Stimulated activated CD8-positive, alpha-beta memory T cell treated with anti-CD3 and anti-CD28 coated beads, Interleukin-12 subunit alpha, Interleukin-12 subunit beta, amount 100 ng/mL, for 24 hours (primary cell): ENCODE measurements around the gene RBM39.
"Not testable (repeated sequence)": the region's sequence is repeated elsewhere in the genome, so short reads cannot be mapped to it uniquely, and the experiment has no call there.

ENCODE experiments used
- DNase-seq: peaks from one replicate; pipeline ENCODE4 v3.0.0-alpha.2; 2020; ENCODE audit errors: extremely low read depth

RBM39 gene

DNA sequence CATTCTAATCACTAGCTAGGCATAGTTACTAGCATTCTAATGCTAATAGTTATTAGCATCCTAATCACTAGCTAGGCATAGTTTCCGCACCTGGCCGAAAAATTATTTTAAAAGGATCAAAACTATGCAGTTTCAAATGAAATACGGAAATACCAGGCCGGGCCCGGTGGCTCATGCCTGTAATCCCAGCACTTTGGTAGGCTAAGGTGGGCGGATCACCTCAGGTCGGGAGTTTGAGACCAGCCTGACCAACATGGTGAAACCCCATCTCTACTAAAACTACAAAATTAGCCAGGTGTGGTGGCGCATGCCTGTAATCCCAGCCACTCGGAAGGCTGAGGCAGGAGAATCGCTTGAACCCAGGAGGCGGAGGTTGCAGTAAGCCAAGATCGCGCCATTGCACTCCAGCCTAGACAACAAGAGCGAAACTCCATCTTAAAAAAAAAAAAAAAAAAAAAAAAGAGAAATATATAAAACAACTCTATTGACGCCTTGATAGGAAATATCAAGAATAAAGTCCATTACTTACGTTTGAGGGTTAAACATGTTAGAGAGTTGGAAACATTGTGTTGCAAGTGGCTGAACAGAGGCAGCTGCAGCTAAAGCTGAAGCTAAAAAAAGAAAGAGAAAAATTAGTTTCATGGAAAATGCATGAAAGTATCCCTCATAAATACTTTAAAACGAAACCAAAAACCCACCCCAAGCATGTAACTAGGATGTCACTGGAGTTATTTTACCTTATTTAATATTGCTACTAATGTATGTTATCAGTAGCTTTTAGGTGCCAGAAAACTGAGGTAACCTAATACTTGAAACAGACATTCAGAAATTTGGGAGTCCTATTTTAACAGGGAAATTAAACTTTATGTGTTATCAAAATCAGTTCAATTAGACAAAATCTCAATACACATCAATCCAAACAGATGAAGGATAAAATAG lies 35.2 kb downstream of the RBM39 start:
- not testable (repeated sequence) for DNase-seq

DNA sequence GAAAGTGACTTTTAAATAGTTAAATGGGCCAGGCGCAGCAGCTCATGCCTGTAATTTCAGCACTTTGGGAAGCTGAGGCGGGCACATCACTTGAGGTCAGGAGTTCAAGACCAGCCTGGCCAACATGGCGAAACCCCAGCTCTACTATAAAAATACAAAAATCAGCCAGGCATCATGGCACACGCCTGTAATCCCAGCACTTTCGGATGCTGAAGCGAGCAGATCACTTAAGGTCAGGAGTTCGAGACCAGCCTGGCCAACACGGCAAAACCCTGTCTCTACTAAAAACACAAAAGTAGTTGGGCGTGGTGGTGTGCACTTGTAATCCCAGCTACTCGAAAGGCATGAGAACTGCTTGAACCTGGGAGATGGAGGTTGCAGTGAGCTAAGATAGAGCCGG lies 36.2 kb downstream of the RBM39 start:
- DNase-seq: not testable (repeated sequence)

DNA sequence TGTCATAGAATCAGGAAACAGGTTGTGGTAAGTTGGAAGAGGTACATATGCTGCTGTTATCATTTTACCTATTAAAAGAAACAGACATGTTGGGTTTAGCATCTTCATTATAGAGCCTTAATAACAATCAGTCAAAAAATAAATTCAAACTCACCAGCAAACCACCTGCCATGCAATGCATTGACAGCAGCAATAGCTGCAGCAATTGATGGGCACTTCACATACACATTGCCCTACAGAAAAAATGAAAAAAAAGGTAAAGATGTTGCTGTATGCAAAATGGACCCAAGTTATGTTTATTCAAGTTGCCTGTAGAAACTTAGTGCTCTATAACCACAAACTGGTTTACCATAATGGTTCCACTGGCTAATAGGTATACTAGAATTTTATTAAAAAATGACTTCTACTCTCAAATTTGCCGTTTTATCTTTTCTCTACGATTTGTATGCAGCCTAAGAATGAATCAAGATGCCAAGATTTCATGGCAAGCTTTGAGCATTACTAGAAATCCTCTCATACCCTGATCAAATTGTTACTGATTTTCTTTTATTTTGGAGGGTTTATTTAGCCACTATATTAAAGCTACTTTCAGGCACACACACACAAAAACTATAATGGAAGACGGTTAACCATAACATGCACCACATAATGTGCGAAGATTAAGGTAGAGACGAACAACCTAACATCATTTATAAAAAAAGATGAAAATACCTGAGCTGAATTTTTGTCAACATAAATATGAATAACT lies 37.4 kb downstream of the RBM39 start:
- no peak for DNase-seq

DNA sequence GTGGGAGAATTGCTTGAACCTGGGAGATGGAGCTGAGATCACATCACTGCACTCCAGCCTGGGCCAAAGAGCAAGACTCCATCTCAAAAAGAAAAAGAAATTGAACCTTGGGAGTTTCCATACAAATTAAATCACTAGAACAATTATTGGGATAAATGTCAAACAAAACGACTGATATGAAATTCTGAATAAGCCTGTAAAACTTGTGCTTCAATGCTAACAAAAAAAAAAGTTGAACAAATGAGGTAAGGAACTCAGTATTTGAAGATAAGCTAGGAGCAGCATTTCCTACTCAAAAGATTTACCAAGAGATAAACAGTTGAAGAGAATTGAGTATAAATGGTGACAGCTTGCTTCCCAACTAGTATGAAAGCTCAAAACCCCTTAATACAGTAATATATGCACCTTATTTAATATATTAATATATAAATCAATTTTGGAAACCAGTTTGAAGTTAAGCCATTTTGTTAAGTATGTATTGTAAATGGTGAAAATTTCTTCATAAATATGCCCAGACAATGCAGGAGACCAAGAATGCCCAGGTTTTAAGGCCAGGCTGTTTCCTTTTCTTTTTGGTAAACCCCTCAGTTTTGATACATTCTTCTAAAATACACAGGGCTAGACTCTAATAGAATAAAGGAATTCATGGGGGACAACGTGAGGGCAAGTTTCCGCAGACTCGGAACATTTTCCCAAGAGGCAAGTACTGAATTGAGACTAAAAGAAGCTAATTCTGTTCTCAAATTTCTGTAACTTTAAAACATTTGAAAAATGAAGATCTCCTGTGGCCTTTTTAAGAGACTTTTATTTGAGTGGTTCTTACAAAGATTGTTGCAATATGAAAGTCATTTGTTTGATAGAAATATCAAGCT lies 39.0 kb downstream of the RBM39 start:
- no peak for DNase-seq

DNA sequence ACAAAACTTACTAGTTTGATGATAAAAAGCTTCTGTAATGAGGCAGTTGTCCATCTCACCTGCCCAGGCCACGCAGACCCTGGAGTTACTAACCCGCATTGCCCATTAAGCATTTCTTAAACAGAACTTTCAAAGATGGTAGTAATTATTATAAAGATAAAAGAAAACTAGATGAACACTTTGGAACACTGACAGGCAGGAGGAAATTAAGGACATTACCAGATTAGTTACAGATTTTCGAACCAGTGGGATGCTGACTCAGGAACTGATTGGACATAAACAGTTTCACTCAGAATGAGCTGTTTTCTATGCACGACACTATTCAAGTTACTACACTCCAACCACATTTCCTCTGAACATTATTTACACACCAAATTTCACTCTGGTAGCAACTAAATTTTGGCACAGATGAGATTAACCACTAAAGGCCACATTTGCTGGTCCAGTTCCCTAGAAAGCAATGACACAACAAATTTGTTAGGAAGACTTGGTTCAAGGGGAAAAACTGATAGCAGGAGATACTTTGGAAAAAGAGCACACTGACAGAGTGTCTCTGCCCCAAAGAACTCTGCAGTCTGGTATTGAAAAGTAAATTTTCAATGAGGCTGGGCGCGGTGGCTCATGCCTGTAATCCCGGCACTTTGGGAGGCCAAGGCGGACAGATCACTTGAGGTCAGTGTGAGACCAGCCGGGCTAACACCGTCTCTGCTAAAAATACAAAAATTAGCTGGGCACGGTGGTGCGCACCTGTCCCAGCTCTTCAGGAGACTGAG lies 39.8 kb downstream of the RBM39 start:
- no peak for DNase-seq

DNA sequence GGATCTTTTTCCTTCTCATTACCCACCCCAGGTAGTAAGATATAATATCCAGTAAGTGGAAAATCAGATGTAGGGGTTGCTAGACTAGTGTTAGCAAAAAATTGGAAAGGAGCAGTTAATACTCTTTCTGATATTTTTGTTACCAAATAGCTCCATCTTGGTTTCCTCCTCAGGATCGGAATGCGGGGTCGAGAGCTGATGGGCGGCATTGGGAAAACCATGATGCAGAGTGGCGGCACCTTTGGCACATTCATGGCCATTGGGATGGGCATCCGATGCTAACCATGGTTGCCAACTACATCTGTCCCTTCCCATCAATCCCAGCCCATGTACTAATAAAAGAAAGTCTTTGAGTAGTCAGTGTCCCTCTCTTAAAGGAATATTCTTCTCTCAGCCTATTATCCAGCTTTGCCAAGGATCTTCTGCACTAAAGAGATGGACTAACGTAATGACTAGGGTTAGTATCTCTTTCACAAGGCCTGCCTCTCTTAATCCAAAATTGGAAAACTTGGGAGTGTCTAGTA lies 41.4 kb downstream of the RBM39 start:
- no peak for DNase-seq

DNA sequence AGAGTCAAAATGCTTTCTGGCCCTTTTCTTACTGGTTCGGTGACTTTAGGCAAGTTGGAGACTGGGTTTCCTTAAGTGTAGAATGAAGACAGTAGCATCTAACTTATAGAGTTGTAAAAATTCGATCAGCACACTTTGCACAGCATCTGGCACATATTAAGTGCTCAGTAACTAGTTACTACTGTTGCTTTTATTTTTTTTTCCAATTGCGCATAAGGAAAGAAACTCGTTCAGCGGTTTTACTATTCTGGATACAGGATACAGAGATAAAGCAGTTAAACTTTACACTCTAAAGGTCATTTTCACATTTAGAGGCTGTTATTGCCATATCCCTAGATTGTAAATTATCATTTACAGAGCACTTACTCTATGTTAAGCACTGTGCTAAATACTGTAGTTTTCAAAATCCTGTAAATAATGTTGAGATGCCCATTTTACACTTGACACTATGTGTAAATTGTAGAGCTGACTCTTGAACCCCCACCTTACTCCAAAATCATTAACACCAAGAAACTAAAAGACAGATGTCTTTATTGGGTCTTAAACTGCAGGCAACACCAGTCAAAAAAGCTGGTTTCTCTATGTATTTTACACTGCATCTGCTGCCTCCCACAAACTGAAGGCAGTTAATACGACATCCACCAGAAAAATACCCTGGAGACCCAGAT lies 42.0 kb downstream of the RBM39 start:
- DNase-seq: no peak

DNA sequence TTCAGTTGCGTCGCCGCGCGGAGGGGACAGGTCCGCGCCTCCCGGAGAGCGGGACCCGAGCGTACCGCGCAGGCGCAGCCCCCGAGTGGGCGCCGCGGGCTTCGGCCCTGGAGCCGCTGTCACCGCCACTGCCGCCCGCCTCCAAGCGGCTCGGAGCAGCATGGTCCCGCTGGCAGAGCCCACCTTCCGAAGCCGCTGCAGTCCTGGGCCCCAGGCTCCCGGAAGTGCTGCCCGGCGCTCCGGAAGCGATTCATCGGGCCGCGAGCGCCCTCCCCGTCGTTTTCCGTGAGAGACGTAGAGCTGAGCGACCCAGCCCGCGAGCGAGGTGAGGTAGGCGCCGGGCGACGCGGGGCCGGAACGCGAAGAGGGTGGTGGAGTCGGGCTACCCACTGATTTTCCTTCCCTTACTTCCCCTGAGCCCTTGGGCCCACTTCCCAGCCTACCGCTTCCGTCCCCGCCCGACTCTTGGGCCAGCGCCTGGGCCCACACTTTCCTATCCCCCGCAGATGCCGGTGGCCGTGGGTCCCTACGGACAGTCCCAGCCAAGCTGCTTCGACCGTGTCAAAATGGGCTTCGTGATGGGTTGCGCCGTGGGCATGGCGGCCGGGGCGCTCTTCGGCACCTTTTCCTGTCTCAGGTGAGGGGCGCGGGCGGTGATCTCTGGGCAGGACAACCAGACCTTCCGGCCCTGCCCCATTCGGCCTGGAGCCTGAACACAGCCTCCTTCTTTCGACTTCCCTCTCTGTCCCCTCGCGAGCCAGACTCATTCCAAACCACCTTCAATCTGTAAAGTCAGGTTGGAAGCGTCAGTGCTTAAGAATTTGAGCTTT lies 42.7 kb downstream of the RBM39 start, which contains the start of the genes NFS1 and ROMO1:
Gene NFS1, minus strand, starts transcription at position 226 of the 830 bp plus-strand sequence. Its CDS starts 64 bp downstream, at position 162.
Gene ROMO1, plus strand, starts transcription at position 279 of the 830 bp plus-strand sequence. Its CDS starts 228 bp downstream, at position 507.
- peak; percentile 67 for DNase-seq

DNA sequence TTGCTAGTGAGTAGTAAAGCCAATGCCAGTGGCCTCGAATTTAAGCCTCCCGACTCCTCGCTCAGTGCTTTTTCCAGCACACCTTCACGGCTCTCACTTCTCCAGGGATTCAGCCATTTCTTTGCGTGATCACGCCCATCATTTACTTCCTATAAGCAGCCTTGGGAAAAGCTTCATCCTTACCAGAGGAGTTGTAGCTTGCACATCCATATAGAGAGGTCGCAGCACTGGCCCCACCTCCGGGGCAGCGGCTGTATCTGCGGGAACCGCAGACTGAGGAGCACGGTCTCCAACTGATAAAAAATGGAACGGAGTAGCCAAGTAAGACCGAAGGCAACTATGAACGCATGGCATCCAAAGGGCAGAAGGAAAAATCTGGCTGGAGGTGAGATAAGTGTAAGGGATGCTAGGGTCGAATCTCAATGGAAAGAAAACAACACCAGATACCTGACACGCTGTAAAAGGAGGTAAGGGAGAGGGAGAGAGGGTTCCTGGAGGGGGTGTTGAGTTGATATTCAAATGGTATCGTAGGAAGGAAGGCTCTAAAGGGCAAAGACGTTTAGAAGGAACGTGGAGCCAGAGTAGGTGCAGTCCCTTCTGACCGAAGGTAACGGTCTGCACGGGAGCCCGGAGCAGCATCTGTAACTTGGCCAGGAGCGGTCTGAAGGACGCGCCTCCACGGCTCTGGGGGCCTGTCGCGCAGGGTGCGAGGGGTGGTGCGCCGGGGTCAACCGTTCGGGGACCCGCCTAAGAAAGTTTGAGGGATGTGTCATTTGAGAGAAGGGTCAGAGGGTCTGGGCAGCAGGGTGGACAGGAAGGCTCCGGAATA lies 43.5 kb downstream of the RBM39 start:
- DNase-seq: no peak

DNA sequence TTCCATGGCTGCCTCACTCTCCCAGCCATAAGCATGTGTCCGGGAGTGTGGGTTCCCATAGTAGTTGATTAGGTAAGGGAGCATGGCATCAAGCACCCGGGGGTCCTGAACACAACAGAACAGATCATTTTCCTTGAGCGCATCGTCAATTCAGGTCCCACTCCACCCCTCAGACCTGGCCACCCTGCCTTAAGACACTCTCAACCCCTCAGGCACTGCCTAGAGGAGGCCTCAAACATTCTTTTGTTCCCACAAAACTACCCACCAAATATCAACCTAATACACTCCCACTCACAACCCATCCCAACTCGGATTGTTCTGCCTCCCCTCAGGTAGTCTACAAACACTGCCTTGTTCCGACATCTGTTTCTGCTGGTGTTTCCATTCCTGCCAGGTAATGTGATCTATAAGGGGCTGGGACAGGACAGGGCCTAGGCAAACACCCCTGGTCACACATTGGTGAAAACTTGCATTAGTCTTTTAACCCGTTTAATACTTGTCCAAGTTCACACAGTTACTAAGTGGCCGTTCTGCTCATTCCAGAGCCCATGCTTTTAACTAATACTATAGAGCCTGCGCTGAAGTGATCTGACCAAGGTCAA lies 44.3 kb downstream of the RBM39 start:
- DNase-seq: no peak

DNA sequence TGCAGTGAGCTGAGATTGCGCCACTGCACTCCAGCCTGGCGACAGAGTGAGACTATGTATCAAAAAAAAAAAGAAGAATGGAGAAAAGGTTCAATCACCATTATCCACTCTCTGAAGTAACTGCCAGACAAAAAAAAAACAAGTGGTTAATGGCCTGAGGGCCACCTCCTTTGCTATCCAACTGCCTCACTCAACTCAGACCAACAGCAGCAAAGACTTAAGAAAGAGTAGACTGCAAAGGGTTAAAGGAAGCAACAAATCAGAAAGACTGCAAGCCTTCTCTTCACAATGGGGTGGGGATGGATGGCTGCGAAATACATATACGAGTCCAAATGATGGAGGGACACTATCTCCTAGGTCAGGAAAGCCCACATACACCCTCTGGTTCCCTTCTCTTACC lies 46.1 kb downstream of the RBM39 start:
- no peak for DNase-seq

DNA sequence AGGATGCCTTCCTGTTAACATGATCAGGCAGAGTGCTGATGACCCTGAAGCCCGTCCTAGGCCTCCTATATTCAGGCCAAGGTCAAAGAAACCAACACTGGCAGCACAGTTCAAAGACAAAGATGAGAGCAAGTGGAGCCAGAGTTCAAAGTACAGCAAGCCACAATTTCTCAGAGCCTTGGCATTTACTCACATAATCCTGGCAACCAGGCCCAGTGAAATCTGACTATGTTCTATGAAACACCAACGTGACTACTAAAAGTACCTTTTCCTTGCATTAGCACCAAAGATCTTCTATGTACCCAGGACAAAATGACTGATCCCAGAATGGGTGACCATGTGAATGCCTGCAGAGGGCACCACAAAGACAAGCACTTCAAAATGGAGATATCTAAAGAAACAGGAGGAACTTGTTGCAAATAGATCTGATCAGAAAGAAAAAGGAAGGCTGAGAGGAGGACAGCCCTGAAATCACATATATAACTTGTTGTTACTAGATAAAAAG lies 46.8 kb downstream of the RBM39 start:
- DNase-seq: no peak

DNA sequence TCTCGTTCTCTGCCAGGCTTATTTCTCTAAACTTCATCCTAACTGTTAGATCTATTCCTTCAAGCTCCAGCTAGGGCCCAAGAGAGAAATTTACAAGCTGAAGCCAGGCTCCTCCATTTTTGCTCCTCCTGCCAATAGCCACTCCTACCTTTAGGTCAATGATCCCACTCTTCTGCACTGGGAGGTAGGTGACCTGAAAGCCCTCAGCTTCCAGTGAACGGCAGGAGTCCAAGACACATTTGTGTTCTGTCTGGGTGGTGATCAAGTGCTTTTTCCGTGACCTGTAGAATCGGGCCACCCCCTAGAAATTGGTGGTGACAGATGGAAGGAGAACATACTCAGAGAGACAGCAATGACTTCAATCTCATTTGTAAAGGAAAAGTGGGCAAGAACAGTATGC lies 51.8 kb downstream of the RBM39 start:
- DNase-seq: no peak

DNA sequence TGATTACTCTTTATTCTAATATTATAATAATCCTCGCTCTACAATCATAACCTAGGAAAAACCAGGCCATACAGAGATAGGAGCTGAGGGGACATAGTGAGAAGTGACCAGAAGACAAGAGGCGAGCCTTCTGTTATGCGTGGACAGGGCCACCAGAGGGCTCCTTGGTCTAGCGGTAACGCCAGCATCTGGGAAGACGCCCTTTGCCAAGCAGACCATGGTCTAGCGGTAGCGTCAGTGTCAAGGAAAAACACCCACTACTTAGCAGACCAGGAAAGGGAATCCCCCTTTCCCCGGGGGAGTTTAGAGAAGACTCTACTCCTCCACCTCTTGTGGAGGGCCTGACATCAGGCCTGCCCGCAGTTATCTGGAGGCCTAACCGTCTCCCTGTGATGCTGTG lies 55.2 kb downstream of the RBM39 start:
- DNase-seq: not testable (repeated sequence)

DNA sequence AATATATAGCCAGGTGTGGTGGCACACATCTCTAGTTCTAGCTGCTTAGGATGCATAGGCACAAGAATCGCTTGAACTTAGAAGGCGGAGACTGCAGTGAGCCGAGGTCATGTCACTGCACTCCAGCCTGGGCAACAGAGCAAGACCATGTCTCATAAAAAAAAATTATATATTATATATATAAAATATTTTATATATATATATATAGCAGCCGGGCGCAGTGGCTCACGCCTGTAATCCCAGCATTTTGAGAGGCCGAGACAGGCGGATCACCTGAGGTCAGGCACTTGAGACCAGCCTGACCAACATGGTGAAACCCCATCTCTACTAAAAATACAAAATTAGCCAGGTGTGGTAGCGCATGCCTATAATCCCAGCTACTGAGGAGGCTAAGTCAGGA lies 56.7 kb downstream of the RBM39 start:
- DNase-seq: not testable (repeated sequence)

DNA sequence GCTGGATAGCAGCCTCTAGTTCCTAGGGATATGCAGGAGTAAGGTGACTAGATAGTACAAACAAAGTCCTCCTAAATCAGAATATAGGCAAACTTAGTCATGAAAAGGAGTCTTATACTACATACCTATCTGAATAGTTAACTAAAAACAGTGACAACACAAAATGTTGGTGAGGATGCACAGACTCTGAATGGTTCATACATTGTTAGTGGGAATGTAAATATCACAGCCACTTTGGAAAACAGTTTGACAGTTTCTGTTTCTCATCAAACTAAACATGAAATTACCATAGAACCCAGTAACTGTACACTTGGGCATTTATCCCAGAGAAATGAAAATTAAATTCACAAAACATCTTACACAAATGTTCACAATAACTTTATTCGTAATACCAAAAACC lies 60.1 kb downstream of the RBM39 start:
- no peak for DNase-seq

DNA sequence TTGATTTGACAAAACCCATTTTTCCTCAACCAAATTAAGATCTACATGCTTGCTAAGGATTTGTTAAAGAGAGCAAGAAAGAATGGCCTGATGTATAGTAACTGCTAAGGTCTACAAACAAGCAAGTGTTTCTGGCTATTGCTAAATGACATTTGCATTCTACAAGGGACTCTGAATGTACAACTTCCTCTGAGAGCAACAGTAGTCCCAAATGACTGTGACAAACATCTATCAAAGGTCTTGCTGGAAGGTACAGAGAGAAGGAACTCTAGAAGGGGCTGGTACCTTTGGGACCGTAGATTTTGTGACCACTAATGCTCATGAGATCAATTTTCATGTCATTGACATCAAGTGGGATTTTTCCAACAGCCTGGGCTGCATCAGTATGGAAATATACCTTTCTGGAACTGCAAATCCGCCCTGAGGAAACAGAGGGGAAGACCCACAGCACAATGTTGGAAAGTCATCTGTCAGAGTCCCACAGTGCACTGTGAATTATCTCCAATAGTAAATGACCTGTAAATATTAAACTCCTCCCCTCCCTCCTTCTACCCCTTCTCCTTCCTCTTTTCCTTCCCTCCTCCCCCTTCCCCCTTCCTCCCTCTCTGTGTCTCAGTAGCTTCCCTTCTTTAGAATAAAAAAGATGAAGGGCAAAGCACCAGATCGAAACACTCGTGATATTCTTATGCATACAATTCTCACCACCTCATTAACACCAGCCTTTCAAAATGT lies 61.4 kb downstream of the RBM39 start:
- DNase-seq: no peak
